K562 (cell line): Measurements from ENCODE around the gene VRK3. TPM values are rescaled to one million over a fixed set of nuclear protein-coding genes. Genes with fewer than 3 reads are reported as not detected.

Source experiments
- DPF2 ChIP-seq: fragments of 450-650 bp; IDR thresholded peaks from 2 replicates; pipeline ENCODE4 v1.6.1; 2016
- ELF4 ChIP-seq: fragments of 450-650 bp; formaldehyde crosslinking; IDR thresholded peaks from 2 replicates; pipeline ENCODE4 v1.4.0; 2022; ENCODE audit warnings: missing genetic modification characterization
- FOXJ3 ChIP-seq: sonication (generic); formaldehyde crosslinking; IDR thresholded peaks from 2 replicates; pipeline ENCODE4 v1.4.0; 2020; ENCODE audit warnings: mild to moderate bottlenecking, missing genetic modification reagents
- FOXP1 ChIP-seq: sonication (generic); formaldehyde crosslinking; IDR thresholded peaks from 2 replicates; pipeline ENCODE4 v1.8.0; 2022; ENCODE audit warnings: mild to moderate bottlenecking, missing genetic modification reagents
- IRF9 ChIP-seq: fragments of 450-650 bp; IDR thresholded peaks from 2 replicates; pipeline ENCODE4 v1.6.1; 2016; ENCODE audit warnings: missing biosample characterization, missing genetic modification characterization
- MCM3 ChIP-seq: fragments of 450-650 bp; IDR thresholded peaks from 2 replicates; pipeline ENCODE4 v1.6.1; 2016
- MEF2D ChIP-seq: conservative IDR thresholded peaks from 2 replicates; pipeline ENCODE4 v1.6.1; 2016; ENCODE audit warnings: low read depth, missing genetic modification characterization, missing compliant biosample characterization
- MTF1 ChIP-seq: fragments of 250-450 bp; sonication (Bioruptor Pico); IDR thresholded peaks from 2 replicates; pipeline ENCODE4 v1.9.0; 2021; ENCODE audit warnings: moderate library complexity, mild to moderate bottlenecking, inconsistent platforms, borderline replicate concordance
- PCBP2 ChIP-seq: fragments of 200-400 bp; formaldehyde crosslinking; IDR thresholded peaks from 2 replicates; pipeline ENCODE4 v1.6.1; 2018; ENCODE audit warnings: low read length, low read depth, mild to moderate bottlenecking, moderate library complexity; ENCODE audit not compliant: poor library complexity, severe bottlenecking
- RBM14 ChIP-seq: fragments of 200-400 bp; formaldehyde crosslinking; IDR thresholded peaks from 2 replicates; pipeline ENCODE4 v1.6.1; 2018; ENCODE audit warnings: low read depth, mild to moderate bottlenecking, low read length, moderate library complexity, borderline replicate concordance; ENCODE audit not compliant: insufficient read depth
- RFX7 ChIP-seq: fragments of 250-450 bp; sonication (Bioruptor Pico); IDR thresholded peaks from 2 replicates; pipeline ENCODE4 v1.5.1; 2021; ENCODE audit warnings: mild to moderate bottlenecking
- SMC3 ChIP-seq: conservative IDR thresholded peaks from 2 replicates; pipeline ENCODE4 v1.6.1; 2011; ENCODE audit warnings: low read depth, low read length, improper control_type of control experiment; ENCODE audit not compliant: insufficient read depth
- TOE1 ChIP-seq, 2 experiments: fragments of 450-650 bp in 1 of 2; sonication (generic) in 1 of 2; formaldehyde crosslinking in 1 of 2; IDR thresholded peaks; 2 replicates each; pipeline versions ENCODE4 v1.7.1 to v1.8.0; 2016 to 2022; ENCODE audit warnings: borderline replicate concordance in 2 of 2, mild to moderate bottlenecking in 2 of 2, antibody characterized with exemption in 1 of 2, inconsistent platforms in 1 of 2, low read depth in 1 of 2, missing genetic modification reagents in 1 of 2, moderate library complexity in 1 of 2
- ZNF398 ChIP-seq: fragments of 250-450 bp; sonication (Bioruptor Pico); IDR thresholded peaks from 2 replicates; pipeline ENCODE4 v1.8.0; 2021; ENCODE audit warnings: moderate library complexity, mild to moderate bottlenecking, inconsistent platforms
- ZNF444 ChIP-seq: fragments of 250-450 bp; sonication (Bioruptor Pico); IDR thresholded peaks from 2 replicates; pipeline ENCODE4 v1.4.0; 2020; ENCODE audit warnings: mild to moderate bottlenecking, moderate library complexity
- polyA plus RNA-seq, 8 experiments: library from polyadenylated mRNA; depleted of rRNA in 4 of 8; stranded (reverse) in 5 of 8; unstranded in 3 of 8; fragments of >200 nt; fragmentation: Nextera tagmentation in 2 of 8; fragmentation: Illumina TruSeq in 1 of 8; extraction: Ambion mirVana in 2 of 8; extraction: Trizol in 1 of 8; gene quantifications; 2 replicates each; pipeline versions ENCODE4 v1.2.1 to v1.2.3, GENCODE V29; 2011 to 2014; ENCODE audit warnings: inconsistent platforms in 1 of 8, missing spikeins in 1 of 8
- total RNA-seq, 7 experiments: library from RNA; depleted of rRNA in 6 of 7; stranded (reverse); fragments of >200 nt in 6 of 7; fragmentation: Illumina TruSeq in 2 of 7; extraction: Trizol in 2 of 7; gene quantifications; 2 replicates each; pipeline versions ENCODE4 v1.2.1 to v1.2.3, GENCODE V29; 2011 to 2021; ENCODE audit warnings: low replicate concordance in 1 of 7
- TF ChIP-seq, protein P1 (sequence below): fragments of 250-450 bp; sonication (Bioruptor Pico); IDR thresholded peaks from 2 replicates; pipeline ENCODE4 v1.4.0; 2020; ENCODE audit warnings: mild to moderate bottlenecking, moderate library complexity
- TF ChIP-seq, protein P2 (sequence below): fragments of 250-450 bp; sonication (Bioruptor Pico); IDR thresholded peaks from 2 replicates; pipeline ENCODE4 v1.5.0; 2021; ENCODE audit warnings: mild to moderate bottlenecking, moderate library complexity

The VRK3 gene
- total and polyA plus RNA-seq, 9 of the 15 experiments (the other 6 are each of a cell fraction or from before 2014, with no cell fraction given), result 25.6 to 94.3 (median 42.9) TPM

DNA sequence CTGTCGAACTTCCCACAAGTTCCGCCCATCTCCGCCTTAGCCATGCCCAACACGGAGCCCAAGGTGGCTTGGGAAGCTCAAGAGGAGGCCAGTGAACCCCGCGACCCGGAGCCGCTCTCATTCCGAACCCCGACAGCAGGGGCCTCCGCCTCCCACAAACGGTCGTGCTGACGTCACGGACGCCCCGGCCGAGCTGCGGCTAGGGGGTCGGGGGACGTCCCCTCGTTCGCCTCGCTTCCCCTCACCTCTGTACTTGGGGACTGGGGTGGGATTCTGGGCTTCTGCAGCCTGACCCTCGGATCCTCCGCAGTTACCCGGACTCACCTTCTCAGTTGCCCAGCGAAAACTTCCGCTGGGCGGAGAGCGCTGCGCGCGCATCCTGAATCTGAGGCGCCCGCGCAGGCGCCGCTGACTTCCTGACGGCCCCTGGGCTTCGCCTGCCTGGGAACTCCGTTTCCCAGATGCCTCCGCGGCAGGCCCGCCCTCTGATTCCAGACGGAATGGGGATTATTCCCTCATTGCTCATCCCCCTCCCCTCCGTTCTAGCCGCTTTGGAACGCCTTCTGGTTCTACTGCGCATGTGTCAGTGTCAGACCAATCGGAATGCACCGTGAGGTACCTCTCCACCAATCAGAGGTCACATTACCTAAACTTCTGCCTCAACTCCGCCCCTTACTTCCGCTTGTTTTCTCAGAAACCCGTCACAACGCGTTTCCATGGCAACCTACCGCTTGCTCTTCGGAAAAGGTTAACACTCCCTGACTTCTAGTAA lies at the start of gene VRK3 (continued):
- TF ChIP-seq ZNF398 (no peak), MTF1 (CRISPR knock-in tag) (no peak), FOXP1 (CRISPR knock-in tag) (no peak), PCBP2 (no peak), RFX7 (CRISPR knock-in tag) (no peak), TOE1 (IDR thresholded peaks at IDR 0.05; ENCODE audit: borderline replicate concordance) (no peak; the same call in 1 of the 2 replicates), TOE1 (CRISPR knock-in tag; IDR thresholded peaks at IDR 0.05; ENCODE audit: borderline replicate concordance, low read depth) (peak; percentile 90; the same call in 1 of the 2 replicates), MEF2D (tag) (no peak), ELF4 (CRISPR knock-in tag) (no peak), RBM14 (no peak), DPF2 (peak; percentile 17; the same call in 1 of the 2 replicates), MCM3 (no peak), IRF9 (tag) (no peak), FOXJ3 (no peak), ZNF444 (no peak), SMC3 (no peak)
- TF ChIP-seq, protein P1, sequence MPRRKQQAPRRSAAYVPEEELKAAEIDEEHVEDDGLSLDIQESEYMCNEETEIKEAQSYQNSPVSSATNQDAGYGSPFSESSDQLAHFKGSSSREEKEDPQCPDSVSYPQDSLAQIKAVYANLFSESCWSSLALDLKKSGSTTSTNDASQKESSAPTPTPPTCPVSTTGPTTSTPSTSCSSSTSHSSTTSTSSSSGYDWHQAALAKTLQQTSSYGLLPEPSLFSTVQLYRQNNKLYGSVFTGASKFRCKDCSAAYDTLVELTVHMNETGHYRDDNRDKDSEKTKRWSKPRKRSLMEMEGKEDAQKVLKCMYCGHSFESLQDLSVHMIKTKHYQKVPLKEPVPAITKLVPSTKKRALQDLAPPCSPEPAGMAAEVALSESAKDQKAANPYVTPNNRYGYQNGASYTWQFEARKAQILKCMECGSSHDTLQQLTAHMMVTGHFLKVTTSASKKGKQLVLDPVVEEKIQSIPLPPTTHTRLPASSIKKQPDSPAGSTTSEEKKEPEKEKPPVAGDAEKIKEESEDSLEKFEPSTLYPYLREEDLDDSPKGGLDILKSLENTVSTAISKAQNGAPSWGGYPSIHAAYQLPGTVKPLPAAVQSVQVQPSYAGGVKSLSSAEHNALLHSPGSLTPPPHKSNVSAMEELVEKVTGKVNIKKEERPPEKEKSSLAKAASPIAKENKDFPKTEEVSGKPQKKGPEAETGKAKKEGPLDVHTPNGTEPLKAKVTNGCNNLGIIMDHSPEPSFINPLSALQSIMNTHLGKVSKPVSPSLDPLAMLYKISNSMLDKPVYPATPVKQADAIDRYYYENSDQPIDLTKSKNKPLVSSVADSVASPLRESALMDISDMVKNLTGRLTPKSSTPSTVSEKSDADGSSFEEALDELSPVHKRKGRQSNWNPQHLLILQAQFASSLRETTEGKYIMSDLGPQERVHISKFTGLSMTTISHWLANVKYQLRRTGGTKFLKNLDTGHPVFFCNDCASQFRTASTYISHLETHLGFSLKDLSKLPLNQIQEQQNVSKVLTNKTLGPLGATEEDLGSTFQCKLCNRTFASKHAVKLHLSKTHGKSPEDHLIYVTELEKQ (CRISPR knock-in tag), result no peak
- TF ChIP-seq, protein P2, sequence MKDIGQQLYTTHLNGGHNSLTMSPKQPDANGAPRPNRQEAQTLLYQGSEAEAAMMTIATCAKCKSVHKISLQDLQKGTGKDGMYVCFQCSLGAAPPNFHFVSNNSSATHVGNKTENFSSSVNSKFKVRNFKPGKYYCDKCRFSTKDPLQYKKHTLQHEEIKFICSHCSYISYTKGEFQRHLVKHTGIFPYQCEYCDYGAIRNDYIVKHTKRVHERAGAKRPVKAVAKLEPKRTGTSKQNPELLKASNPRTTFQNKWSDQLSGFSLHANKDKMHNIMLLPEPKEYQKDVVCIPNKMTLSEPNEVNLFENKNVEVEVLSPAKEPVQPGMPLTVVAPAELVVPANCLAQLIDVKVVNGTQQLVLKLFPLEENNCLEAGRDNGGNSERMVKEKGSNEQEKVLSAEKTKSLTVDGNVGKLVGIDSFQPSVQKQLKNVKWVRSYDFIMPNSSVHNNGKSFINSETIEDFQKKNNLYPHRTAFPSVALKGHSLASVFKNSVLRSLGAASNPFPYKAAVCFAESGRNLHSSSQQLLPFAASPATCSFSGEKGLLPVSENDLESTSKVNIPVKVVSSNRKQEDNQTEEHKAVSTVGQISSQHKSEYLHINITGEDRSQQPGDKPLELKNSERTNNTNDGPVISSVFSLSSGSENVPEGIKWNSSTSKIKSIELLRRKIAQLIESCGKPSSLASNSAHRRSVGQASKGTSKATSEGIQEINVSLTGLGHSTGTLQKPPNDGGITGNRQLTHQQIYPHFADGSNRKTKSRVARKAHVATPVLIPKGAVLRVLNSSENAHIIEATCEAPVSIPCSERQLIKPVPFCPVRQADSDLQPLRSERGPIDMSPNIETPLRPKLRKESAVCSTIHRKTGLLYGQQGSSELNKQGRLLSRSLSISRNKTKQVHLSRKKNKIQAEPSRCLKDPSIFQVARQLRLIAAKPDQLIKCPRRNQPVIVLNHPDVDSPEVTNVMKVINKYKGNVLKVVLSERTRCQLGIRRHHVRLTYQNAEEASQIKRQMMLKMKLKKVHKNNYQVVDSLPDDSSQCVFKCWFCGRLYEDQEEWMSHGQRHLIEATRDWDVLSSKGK (CRISPR knock-in tag), result no peak
